Measurements from ENCODE around the gene SOCS3.
A peak's percentile ranks its signal among the peaks of the same experiment; 100 is the strongest.

SOCS3 gene

GRCh38 chr17:78367193-78367592, 7.3 kb upstream of the SOCS3 start:
- no peak for DNase-seq (ENCODE audit: low read depth in 2 of 2)

GRCh38 chr17:78366109-78366848, 6.4 kb upstream of the SOCS3 start:
- no peak for DNase-seq (ENCODE audit: low read depth in 2 of 2)

- no peak for DNase-seq (ENCODE audit: low read depth in 2 of 2)
Measured at GRCh38 chr17:78365561-78366108, 5.8 kb upstream of the SOCS3 start.

- DNase-seq (ENCODE audit: low read depth in 2 of 2): no peak
Measured at GRCh38 chr17:78364436-78365281, 4.8 kb upstream of the SOCS3 start.

GRCh38 chr17:78362671-78363070, 2.8 kb upstream of the SOCS3 start:
- no peak for DNase-seq (ENCODE audit: low read depth in 2 of 2)

GRCh38 chr17:78362232-78362631, 2.4 kb upstream of the SOCS3 start:
- DNase-seq (ENCODE audit: low read depth in 2 of 2): no peak

GRCh38 chr17:78361225-78361701, 1.4 kb upstream of the SOCS3 start:
- no peak for DNase-seq (ENCODE audit: low read depth in 2 of 2)

- peak; percentile 81 to 82 for DNase-seq (ENCODE audit: low read depth in 2 of 2)
Measured at GRCh38 chr17:78360371-78361224, 721 bp upstream of the SOCS3 start.

- no peak for DNase-seq (ENCODE audit: low read depth in 2 of 2)
Measured at GRCh38 chr17:78359321-78359996, 418 bp downstream of the SOCS3 start.

GRCh38 chr17:78358538-78359320, 1.1 kb downstream of the SOCS3 start:
- no peak for DNase-seq (ENCODE audit: low read depth in 2 of 2)

GRCh38 chr17:78357672-78358537, 2.0 kb downstream of the SOCS3 start:
- DNase-seq (ENCODE audit: low read depth in 2 of 2): no peak

- DNase-seq (ENCODE audit: low read depth in 2 of 2): no peak
Measured at GRCh38 chr17:78357177-78357586, 2.7 kb downstream of the SOCS3 start.

- peak; percentile 85 to 93 for DNase-seq (ENCODE audit: low read depth in 2 of 2)
Measured at GRCh38 chr17:78356101-78356713, 3.7 kb downstream of the SOCS3 start.

GRCh38 chr17:78355701-78356100, 4.2 kb downstream of the SOCS3 start:
- no peak for DNase-seq (ENCODE audit: low read depth in 2 of 2)

- DNase-seq (ENCODE audit: low read depth in 2 of 2): no peak
Measured at GRCh38 chr17:78355045-78355641, 4.7 kb downstream of the SOCS3 start.

- no peak for DNase-seq (ENCODE audit: low read depth in 2 of 2)
Measured at GRCh38 chr17:78353834-78354233, 6.0 kb downstream of the SOCS3 start.

GRCh38 chr17:78351449-78352006, 8.3 kb downstream of the SOCS3 start:
- DNase-seq (ENCODE audit: low read depth in 2 of 2): no peak
